Caki2 (cell line): ENCODE results near the gene IL22. TPM values are rescaled to one million over a fixed set of nuclear protein-coding genes. Genes with fewer than 3 reads are reported as not detected.
"Not testable (repeated sequence)": the region's sequence is repeated elsewhere in the genome, so short reads cannot be mapped to it uniquely, and the experiment has no call there.

Experiments used
- DNase-seq: peaks from one replicate; pipeline ENCODE4 v3.0.0-alpha.2; 2015; ENCODE audit warnings: low read depth
- in situ Hi-C: cut with HindIII; loops from 2 replicates; pipeline ENCODE4 v1.10.0; 2016; ENCODE audit warnings: low sequenced_read_pairs, low pct_unique_long_range_greater_than_20kb, mixed read lengths
- total RNA-seq: library from RNA; depleted of rRNA; stranded (reverse); fragments of >200 nt; shearing (Covaris generic); gene quantifications from 2 replicates; pipeline ENCODE4 v1.2.3, GENCODE V29; 2014; ENCODE audit warnings: low replicate concordance

Gene IL22
- total RNA-seq, 1 experiment from 2014 or later = not detected

DNA sequence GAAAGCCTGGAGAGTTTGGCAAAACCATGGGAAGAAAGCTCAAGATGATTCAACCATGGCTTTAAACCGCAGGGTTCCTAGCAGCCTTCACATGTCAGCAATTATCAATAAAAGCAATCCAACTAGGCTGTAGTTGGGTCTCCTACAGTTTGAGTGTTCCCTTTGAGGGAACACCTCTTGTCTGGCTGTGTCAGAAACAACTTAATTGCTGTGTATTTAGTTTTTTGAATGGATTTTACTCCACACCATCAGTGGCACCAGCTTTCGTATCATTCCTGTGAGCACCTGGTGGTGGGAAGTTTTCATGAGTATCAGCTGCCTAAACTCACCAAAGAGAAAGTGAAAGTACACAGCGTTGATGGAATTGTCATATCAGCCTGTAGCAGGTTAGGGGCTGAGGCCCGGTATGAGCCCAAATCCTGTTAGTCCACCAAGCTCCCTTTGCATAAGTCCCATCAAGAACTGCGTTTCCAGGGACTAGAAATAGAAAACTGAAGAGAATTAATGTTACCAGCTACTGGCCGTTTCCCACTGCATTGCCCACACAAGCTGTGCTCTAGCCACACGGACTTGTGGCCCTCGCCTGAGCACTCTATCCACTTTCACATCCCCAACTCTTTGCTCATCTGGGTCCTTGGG lies 16.9 kb downstream of the IL22 start:
- DNase-seq = no peak
- in situ Hi-C loops = no loop called here

DNA sequence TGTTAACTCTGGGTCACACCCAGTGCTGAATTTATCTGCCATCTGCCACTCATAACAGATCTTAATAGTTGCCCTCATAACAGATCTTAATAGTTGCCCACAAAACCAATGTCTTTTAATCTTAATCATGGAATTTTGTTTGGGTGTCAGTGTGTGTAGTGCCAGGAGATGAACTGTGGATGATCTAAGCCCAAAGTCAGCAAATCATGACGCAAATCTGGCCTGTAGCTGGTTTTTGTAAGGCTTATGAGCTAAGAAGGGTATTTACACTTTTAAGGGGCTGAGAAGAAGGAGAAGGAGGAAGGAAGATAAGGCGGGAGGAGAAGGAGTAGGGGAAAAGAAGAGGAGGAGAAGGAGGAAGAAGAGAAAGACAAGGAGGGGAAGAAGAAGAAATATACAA lies 17.8 kb downstream of the IL22 start:
- no peak for DNase-seq
- in situ Hi-C loops = no loop called here

DNA sequence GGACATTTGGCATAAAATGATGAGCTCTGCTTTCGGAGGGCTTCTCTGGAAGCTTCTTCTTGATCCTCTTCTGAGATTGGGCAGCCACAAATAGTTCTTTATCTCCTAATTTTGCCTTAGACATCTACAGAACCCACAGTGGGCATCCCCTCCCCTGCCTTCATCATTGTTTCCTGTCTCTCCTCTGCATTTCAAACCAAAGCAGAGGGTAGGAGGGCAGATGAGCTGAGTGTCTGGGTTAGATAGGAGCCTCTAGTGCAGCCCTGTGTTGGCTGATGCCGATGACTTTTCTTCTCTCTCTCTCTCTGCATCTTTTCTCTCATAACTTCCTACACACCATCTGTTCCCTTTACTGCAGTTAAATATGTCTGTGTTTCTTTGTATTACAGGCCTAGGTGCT lies 19.3 kb downstream of the IL22 start:
- DNase-seq = no peak
- in situ Hi-C loops = no loop called here

DNA sequence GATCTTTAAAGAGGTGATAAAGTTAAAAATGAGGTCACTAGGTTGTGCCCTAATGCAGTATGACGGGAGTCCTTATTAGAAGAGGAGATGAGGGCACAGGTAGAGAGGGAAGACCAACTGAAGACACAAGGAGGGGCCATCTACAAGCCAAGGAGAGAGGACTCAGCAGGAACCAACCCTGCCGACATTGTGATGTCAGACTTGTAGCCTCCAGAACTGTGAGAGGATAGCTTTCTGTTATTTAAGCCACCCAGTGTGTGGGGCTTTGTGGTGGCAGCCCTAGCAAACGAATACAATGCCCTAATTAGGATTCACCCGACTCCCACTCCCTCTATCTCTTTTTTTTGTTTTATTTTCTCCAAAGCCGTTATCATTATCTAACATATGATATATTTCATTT lies 19.9 kb downstream of the IL22 start:
- in situ Hi-C loops = no loop called here
- DNase-seq = no peak

DNA sequence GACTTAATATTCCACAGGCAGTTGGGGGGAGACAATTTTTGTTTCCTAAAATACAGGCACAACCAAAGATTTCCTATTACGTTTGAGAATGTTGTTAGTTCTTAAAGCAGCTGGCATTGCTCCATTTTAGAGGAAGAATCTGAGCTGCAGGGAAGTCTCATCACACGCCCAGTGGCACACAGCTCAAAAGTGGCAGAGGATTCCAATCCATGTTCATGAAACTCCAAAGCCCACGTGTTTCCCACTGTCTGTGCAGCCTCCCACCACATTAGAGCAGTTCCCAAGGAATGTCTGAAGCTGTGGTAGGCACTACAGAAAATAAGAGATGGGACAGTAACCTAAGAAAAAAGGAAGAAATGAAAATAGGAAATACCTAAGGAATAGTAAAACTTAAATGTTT lies 21.7 kb downstream of the IL22 start:
- in situ Hi-C loops = no loop called here

DNA sequence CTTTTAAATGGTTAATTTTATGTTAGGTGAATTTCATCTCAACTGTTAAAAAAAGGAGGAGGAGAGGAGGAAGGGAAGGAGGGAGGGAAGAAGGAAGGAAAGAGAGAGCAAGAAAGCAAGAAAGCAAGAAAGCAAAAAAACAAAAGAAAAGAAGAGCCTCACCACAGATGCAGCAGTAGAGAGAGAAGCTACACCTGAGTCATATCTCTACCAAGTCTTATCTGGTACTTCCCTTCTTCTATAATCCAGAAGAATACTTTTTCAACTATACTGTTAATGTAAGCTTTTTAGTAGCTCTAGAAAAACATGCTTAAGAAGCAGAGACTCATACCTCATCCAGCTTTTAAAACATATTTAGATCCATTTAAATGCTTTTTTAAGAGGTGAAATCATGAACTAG lies 22.2 kb downstream of the IL22 start:
- DNase-seq = no peak
- in situ Hi-C loops = no loop called here

More for the DNA sequence above, 21.7 kb downstream of the IL22 start:
- DNase-seq = no peak

DNA sequence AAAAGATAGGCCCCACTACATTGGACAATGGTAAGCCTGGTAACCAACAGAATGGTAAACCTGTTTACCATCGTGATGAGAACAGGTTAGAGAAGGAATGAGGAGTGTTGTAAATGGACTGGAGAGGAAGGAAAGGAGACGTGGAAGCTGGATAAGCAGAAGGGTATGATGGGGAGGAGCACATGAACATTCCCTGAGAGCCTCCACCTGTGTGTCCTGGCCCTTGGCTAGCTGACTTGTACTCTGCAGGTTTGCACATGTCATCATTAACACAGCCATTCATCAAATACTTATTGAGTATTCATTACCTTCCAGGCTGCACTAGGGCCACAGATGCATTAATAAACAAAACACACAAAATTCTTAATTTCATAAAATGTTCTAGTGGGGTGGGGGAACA lies 23.4 kb downstream of the IL22 start:
- in situ Hi-C loops = no loop called here
- no peak for DNase-seq

DNA sequence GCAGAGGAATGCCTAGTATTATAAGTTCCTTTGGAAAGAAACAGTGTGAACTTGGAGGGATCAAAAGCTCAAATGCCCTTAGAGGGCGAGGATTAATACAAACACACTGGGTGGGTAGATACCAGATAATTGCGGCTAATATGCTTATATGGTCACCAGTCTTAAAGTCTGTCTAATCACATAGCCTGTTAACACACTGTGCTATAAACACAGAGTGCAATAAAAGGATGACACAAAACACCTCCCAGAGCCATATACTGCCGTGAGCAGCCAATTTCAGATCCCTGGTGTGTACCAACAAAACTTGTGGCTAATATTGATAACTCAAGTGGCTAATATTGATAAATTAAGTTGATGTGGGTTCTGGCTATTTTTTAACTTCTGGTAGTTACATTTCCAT lies 26.0 kb downstream of the IL22 start:
- in situ Hi-C loops = no loop called here
- DNase-seq = no peak

DNA sequence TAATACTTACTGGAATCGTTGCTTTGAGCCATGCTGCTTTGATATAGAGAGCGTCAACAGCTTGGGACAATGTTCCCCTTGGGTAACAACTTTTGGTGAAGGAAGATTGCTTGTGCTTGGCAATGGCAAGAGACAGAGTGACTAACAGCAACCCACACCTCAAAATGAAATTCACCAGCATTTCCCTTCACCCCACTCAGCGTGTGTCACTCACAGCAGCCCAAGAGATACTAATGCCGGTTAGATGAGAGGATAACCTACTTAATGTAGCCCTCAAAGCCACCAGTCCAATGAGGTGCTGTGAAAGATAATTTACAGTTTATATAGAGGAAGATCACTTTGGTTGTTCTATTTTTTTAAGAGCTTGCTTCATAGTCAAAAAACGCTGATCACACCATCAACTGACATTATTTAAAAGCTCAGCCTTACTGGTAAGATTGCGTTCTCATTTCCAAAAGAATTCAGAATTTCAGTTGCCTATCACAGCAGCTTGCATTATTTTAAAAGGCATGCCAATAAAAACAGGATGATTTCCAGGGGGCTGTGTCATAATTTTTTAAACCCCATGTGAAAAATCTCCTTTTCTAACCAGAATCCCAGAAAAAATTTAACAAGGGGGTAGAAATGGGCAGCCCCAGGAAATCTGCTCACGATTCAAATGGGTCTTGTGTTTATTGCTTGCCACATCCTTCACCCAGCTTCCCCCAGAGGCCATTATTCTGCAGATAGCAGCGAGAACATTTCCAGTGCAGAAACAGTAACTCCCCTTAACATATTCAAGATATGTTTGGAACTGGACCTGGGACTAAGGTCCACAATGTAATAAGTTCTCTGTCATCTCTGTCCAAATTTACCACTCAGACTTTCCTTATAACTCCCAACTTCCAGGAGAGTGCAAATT lies 27.6 kb downstream of the IL22 start, which contains the start of gene IL26:
Gene IL26 (minus strand): TSS at position 235 of the 901 bp plus-strand sequence. CDS start 54 bp downstream, at position 181.
- in situ Hi-C loops = no loop called here

DNA sequence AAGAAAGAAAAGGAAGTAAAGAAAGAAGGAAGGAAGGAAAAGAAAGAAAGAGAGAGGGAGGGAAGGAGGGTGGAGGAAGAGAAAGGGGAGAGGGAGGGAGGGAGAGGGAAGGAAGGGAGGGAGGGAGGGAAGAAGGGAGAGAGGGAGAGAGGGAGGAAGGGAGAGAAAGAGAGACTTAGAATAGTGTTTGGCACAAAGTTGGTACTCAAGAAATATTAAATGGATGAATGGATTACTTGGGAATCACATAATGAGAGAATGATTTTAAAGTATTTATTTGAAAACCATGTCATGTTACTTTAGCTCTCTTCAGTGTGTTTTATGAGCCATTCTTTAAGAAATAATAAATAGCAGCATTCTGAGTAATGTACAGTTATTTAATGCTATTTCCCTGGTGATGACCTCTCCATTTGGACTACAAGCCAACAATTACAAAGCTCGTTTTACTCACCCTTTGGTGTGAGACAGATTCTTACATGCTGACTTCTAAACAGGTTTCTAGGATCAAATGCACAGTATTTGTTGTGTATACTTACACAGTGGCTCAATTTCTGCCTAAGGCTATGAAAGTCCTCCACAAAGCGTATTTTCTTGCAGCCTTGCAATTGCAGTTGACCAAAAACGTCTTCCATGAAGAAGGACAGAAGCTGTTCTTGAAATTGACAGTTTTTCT lies 28.7 kb downstream of the IL22 start:
- no peak for DNase-seq

More for the DNA sequence above, 27.6 kb downstream of the IL22 start, which contains the start of gene IL26:
- no peak for DNase-seq

DNA sequence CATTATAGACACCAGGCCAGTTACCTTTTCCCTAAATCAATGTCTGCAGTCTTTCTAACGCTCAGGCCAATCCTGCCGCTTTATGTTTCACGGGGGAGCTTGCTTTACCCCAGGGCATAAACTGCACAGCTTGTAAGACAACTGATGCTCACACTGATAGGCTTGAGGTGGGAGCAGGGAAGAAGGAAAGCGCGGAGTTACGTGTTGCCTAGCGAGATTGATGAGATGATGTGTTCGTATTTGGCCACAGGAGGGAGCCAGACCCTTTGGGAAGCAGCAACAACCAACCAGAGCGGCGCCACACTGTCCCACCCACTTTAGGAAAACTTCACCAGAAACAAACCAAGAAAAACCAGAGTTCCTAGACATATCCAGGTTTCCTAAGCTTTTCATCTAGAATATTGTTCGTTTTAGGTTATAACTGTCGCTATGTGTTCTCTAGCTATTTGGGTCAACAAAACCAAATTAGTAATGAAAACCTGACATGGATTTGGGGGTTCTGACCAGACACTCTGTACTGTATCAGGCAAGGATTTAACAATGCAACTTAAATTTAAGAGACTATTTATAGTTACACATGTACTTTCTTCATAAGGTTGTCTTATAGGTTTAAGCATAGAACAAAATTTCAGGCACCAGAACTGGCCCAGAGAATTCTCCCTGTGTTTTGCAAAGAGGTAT lies 30.2 kb downstream of the IL22 start:
- in situ Hi-C loops = no loop called here
- peak; percentile 84 for DNase-seq

More for the DNA sequence above, 28.7 kb downstream of the IL22 start:
- in situ Hi-C loops = no loop called here

DNA sequence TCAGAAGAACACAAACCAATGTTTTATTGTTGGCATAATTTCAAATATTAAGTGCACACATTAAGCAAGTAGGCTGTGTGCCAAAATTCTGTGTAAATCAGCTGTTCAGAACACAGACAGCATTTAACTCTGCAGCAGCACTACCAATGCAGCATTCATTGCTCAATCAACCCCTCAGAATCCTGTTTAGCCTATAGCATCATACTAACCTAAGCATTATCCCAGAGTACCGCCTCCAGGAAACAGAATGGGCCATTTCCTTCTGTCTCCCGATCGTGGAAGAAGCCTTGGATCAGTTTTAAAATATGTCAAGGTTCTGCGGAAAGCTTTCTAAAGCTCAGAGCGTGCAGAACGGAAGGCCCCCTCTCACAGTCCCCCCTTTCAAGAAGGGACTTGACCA lies 31.1 kb downstream of the IL22 start:
- in situ Hi-C loops = no loop called here
- no peak for DNase-seq

DNA sequence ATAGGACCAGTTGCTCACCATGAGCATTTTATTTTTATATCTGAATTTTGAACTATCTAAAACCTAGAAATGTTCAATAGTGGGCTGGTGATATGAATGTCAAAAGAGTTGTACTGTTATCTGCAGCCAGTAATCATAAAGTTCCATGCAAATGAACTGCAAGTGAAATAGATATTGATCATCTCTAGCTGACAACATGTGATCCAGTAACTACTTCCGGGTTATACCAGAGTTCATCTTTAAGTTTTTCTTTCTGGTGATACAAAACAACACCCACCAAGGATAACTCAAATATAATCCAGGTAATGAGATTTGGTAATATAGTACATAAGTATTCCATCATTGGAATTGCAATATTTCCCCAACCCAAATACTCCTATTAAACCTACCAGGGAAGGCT lies 31.9 kb downstream of the IL22 start:
- DNase-seq = no peak
- in situ Hi-C loops = no loop called here

DNA sequence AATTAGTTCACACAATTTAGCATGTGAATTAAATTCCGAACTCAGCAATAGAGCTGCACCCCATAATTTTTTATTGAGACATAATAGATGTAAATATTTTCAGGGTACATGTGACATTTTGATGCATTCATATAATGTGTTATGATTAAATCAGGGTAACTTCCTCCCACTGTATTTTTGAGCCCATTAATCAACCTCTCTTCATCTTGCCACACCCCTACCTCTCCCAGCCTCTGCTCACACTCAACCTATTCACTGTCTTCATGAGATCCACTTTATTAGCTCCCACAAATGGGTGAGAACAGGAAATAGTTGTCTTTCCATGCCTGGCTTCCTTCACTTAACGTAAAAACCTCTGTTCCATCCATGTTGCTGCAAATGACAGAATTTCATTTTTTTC lies 42.5 kb downstream of the IL22 start:
- in situ Hi-C loops = no loop called here
- no peak for DNase-seq

DNA sequence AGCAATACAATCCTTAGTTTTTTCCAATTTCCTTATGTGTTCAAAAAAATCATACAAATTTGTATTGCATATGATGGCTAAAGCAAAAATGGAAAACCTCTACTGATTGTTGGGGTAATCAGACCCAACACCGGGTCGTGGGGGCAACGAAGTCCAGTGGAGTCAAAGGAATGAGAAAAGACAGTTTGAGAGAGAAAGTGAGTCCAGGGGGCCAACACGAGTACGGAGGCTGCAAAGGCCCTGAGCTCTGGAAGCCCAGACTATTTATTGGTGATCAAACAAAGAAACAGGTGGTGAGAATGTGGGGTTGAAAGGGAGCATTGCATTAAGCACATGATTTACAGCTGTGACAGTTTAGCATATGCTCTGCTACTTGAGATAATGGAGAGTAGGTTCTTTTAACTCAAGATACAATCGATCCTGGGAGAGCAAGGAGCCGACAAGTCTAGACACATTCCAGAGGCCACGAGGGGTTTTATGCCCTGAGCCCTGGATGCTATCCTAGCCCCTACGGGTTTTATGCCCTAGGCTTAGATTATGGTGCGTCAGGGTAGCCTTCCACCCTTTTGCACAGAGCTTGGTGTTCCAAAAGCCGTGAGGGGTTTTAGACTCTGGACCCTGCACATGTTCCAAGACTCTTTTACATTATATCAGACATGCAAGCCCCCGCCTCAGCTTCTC lies 44.2 kb downstream of the IL22 start:
- in situ Hi-C loops, DNase-seq: not testable (repeated sequence)

DNA sequence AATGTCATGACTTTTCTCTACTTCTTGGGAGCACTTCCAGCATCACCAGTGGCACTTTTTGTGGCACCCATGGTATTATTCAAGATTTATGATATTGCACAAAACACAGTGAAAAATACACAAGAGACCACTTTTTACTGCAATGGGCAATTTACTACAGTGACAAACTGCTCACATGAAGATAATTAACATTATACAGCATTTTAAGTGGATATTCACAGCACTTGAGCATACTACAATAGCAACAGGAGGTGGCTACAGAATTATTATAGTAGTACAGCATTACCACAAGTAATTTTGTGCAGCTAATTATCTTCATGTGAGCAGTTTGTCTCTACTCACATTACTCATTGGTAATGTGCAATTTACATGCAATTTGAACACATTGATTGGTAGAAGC lies 46.1 kb downstream of the IL22 start:
- in situ Hi-C loops = no loop called here
- no peak for DNase-seq

DNA sequence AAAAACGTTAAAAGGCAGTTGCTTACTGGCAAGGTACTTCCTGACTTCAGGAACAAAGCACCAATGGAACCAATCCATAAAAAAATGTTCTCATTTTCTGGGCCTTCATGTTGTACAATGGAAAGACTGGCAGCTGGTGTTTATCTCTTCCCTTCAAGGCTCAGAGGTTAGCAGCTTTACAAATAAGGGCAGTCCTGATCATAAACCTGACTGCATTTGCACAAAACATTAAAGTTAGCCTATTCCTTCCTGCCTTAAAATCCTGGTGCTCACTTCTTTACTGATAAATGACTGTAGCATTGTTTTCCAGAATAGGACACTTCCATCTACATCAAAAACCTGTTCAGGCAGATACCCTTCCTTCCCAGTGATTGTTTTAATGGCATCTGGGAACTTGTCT lies 47.0 kb downstream of the IL22 start:
- in situ Hi-C loops = no loop called here

DNA sequence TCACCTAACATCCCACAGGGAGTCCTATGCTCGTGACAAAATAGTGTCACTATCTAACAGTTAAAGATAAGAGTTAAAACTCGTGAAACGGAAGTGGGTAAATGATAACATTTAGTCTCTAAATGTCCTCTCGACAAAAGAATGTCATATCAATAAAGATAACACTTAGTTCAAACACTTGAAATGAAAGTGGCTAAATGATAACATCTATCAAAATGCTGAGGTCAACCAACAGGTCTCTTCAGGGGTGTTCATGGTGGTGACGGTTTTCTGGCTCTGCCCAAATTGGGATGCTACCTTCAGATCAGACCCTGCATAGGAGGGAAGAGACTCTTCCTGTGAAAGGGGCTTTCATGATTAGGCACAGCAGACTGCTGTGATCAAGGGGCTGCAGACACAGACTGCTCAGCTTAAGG lies 49.9 kb downstream of the IL22 start:
- in situ Hi-C loops = no loop called here
- no peak for DNase-seq

More for the DNA sequence above, 47.0 kb downstream of the IL22 start:
- DNase-seq = no peak
